Thyroid gland (tissue), 4 donors: ENCODE data around the gene GRHL1. TPM values are rescaled to one million over a fixed set of nuclear protein-coding genes. Genes with fewer than 3 reads are reported as not detected.
A peak's percentile ranks its signal among the peaks of the same experiment; 100 is the strongest.

Source experiments
- DNase-seq, 2 donors: peaks; one replicate each; pipeline ENCODE4 v3.0.0-alpha.2; 2019
- H3K27ac ChIP-seq, 3 donors: fragments of 200-600 bp; sonication (generic); 1 replicate in 2 of 3; 2 replicates in 1 of 3; pipeline ENCODE4 v1.5.1; 2016 to 2019; ENCODE audit warnings: mild to moderate bottlenecking in 1 of 3, moderate library complexity in 1 of 3
- H3K27me3 ChIP-seq: fragments of 200-600 bp; sonication (generic); one replicate; pipeline ENCODE4 v1.5.1; 2019
- H3K36me3 ChIP-seq, 2 donors: fragments of 200-600 bp; sonication (generic); one replicate each; pipeline ENCODE4 v1.5.1; 2016 to 2019
- H3K4me1 ChIP-seq, 2 donors: fragments of 200-600 bp; sonication (generic); one replicate each; pipeline ENCODE4 v1.5.1; 2017 to 2019
- H3K4me3 ChIP-seq, 3 donors: fragments of 200-600 bp; sonication (generic); replicated peaks in 1 of 3; 1 replicate in 2 of 3; 2 replicates in 1 of 3; pipeline ENCODE4 v1.5.1; 2016; ENCODE audit warnings: mild to moderate bottlenecking in 1 of 3
- H3K9me3 ChIP-seq: fragments of 200-600 bp; sonication (generic); one replicate; pipeline ENCODE4 v1.5.1; 2017
- CTCF ChIP-seq, 6 experiments: fragments of 200-600 bp in 3 of 6; fragments of 450-650 bp in 3 of 6; sonication (generic) in 3 of 6; IDR thresholded peaks; one replicate each; pipeline ENCODE4 v1.5.1; 2016 to 2019; ENCODE audit warnings: antibody characterized with exemption in 6 of 6, mild to moderate bottlenecking in 2 of 6, inconsistent platforms in 1 of 6, moderate library complexity in 1 of 6
- POLR2A ChIP-seq, 2 donors: fragments of 450-650 bp; IDR thresholded peaks; one replicate each; pipeline ENCODE4 v1.6.1; 2017; ENCODE audit warnings: antibody characterized with exemption in 2 of 2, mild to moderate bottlenecking in 2 of 2, moderate library complexity in 1 of 2
- WGBS, 2 donors: methylation state at CpG; one replicate each; pipeline ENCODE4 v1.1.5; 2017; 5-methylcytosine and 5-hydroxymethylcytosine counted together
- intact Hi-C: fragments of 100-400 bp; cut with DNase I; formaldehyde crosslinking; loops from one replicate; pipeline ENCODE4 v1.15.1; 2023
- total RNA-seq, 4 donors: library from RNA; depleted of rRNA; stranded (reverse); fragments of >200 nt; gene quantifications; one replicate each; pipeline ENCODE4 v1.2.3, GENCODE V29; 2016

GRHL1 gene
- total RNA-seq, 4 donors from 2014 or later: 6.2 to 12.1 (median 8.2) TPM

- TF ChIP-seq POLR2A (IDR thresholded peaks at IDR 0.05): no peak
- no peak for TF ChIP-seq CTCF (IDR thresholded peaks at IDR 0.05)
- DNase-seq: no peak
- 94 to 97% methylated on average over 17 of the region's 17 CpGs for WGBS, 2 donors
- Histone ChIP-seq H3K4me1 (peaks cover 17 to 44% of the 10 kb centered on the region in 2 donors), H3K9me3 (no peaks in the 10 kb centered on the region), H3K36me3 (no peaks in the 10 kb centered on the region), H3K4me3 (no peak overlapping the region), H3K27ac (no peak overlapping the region), H3K27me3 (no peaks in the 10 kb centered on the region)
- intact Hi-C loops: no loop called here
These were observed 54.2 kb downstream of the GRHL1 start for GRCh38 chr2:10005461-10006235.

GRCh38 chr2:10006236-10007161, 55.0 kb downstream of the GRHL1 start:
- intact Hi-C loops: no loop called here
- TF ChIP-seq CTCF (IDR thresholded peaks at IDR 0.05) (no peak), POLR2A (IDR thresholded peaks at IDR 0.05) (no peak)
- H3K4me1 ChIP-seq: peaks cover 17 to 44% of the 10 kb centered on the region in 2 donors
- H3K27ac ChIP-seq: peak overlapping the region in 2 of 3 donors; percentile 15
- no peaks in the 10 kb centered on the region for H3K36me3 ChIP-seq
- no peaks in the 10 kb centered on the region for H3K27me3 ChIP-seq
- DNase-seq: peak; percentile 56 to 65
- H3K4me3 ChIP-seq: no peak overlapping the region
- 58 to 60% methylated on average over 26 to 27 of the region's 64 CpGs for WGBS, 2 donors
- H3K9me3 ChIP-seq: no peaks in the 10 kb centered on the region

- intact Hi-C loops: no loop called here
- no peaks in the 10 kb centered on the region for H3K27me3 ChIP-seq
- no peak overlapping the region for H3K4me3 ChIP-seq
- no peaks in the 10 kb centered on the region for H3K36me3 ChIP-seq
- TF ChIP-seq CTCF (IDR thresholded peaks at IDR 0.05) (no peak), POLR2A (IDR thresholded peaks at IDR 0.05) (no peak)
- no peak for DNase-seq
- peaks cover 17 to 44% of the 10 kb centered on the region in 2 donors for H3K4me1 ChIP-seq
- no peaks in the 10 kb centered on the region for H3K9me3 ChIP-seq
- H3K27ac ChIP-seq: no peak overlapping the region
- 87 to 88% methylated on average over 9 of the region's 9 CpGs for WGBS, 2 donors
These were observed 55.9 kb downstream of the GRHL1 start for GRCh38 chr2:10007435-10007834.

GRCh38 chr2:10007921-10008808, 56.7 kb downstream of the GRHL1 start:
- no peak for DNase-seq
- H3K27ac ChIP-seq: no peak overlapping the region
- H3K4me3 ChIP-seq: no peak overlapping the region
- intact Hi-C loops: no loop called here
- H3K27me3 ChIP-seq: no peaks in the 10 kb centered on the region
- 75 to 80% methylated on average over 18 to 22 of the region's 22 CpGs for WGBS, 2 donors
- no peaks in the 10 kb centered on the region for H3K36me3 ChIP-seq
- H3K9me3 ChIP-seq: no peaks in the 10 kb centered on the region
- TF ChIP-seq POLR2A (IDR thresholded peaks at IDR 0.05): no peak
- TF ChIP-seq CTCF (IDR thresholded peaks at IDR 0.05): no peak
- H3K4me1 ChIP-seq: peaks cover 17 to 44% of the 10 kb centered on the region in 2 donors
